Erythroblast (primary cell): Measurements from ENCODE around the gene TEPSIN.

Experiments
- GATA1 ChIP-seq: IDR thresholded peaks from 2 replicates; pipeline ENCODE4 v1.6.1; 2011; ENCODE audit warnings: low read depth, mild to moderate bottlenecking, control low read depth, low read length, moderate library complexity
- POLR2A ChIP-seq: IDR thresholded peaks from 2 replicates; pipeline ENCODE4 v1.6.1; 2011; ENCODE audit warnings: mild to moderate bottlenecking, low read length

DNA sequence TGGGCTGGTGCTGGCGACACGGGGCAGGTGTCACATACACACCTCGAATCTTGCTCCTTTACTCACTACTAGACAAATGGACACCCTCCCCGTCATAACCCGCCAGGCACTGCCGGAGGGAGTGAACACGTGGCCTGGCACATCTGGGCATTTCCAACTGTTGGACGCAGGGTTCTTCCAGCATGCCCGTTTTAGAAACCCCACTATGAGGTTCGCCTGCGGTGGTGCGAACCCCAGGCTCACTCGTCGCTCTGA lies 9.3 kb downstream of the TEPSIN start:
- TF ChIP-seq POLR2A (no peak), GATA1 (no peak)
